WTC11 (cell line): ENCODE measurements around the gene NCKAP5.

ENCODE experiments used
- ATF3 ChIP-seq: sonication (generic); formaldehyde crosslinking; conservative IDR thresholded peaks from 2 replicates; pipeline ENCODE4 v1.8.1; 2022; ENCODE audit warnings: mild to moderate bottlenecking, missing genetic modification reagents
- ATF6 ChIP-seq: sonication (generic); formaldehyde crosslinking; IDR thresholded peaks from 2 replicates; pipeline ENCODE4 v1.8.1; 2023; ENCODE audit warnings: mild to moderate bottlenecking, missing genetic modification reagents
- ETV6 ChIP-seq: sonication (generic); formaldehyde crosslinking; IDR thresholded peaks from 2 replicates; pipeline ENCODE4 v1.8.1; 2022; ENCODE audit warnings: mild to moderate bottlenecking, missing genetic modification reagents
- FOXP1 ChIP-seq: sonication (generic); formaldehyde crosslinking; IDR thresholded peaks from 2 replicates; pipeline ENCODE4 v1.8.0; 2022; ENCODE audit warnings: missing genetic modification reagents, mild to moderate bottlenecking, moderate library complexity, borderline replicate concordance
- FOXP4 ChIP-seq: sonication (generic); formaldehyde crosslinking; IDR thresholded peaks from 2 replicates; pipeline ENCODE4 v1.8.0; 2022; ENCODE audit warnings: mild to moderate bottlenecking, missing genetic modification reagents
- HMGXB4 ChIP-seq: sonication (generic); formaldehyde crosslinking; IDR thresholded peaks from 2 replicates; pipeline ENCODE4 v1.8.1; 2023; ENCODE audit warnings: mild to moderate bottlenecking, moderate library complexity, missing genetic modification reagents
- TF ChIP-seq, protein P1 (sequence below): fragments of 200-600 bp; IDR thresholded peaks from 2 replicates; pipeline ENCODE4 v1.8.0; 2022; ENCODE audit warnings: antibody characterized with exemption

DNA sequence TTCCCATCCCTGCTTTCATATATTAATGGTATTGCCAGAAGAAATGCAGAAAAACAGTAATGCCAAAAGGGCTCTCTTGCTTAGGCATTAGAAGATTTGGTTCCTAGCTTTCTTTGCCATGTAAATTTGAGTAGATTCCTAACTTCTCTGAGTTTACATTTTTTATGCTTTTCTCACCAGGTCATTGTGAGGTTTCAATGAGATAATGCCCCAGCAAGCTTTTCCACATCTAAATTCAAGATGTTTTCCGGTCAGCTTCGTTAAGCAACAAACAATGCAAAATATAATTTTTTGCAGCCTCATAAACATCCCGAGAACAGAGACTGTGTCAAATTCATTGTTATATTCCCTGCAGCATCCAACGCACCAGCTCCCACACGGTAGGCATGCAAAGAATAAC is 44.9 kb downstream of the NCKAP5 start:
- TF ChIP-seq ETV6 (CRISPR knock-in tag) (no peak), ATF3 (CRISPR knock-in tag) (no peak), FOXP4 (CRISPR knock-in tag) (no peak), HMGXB4 (CRISPR knock-in tag) (no peak), FOXP1 (CRISPR knock-in tag) (no peak), ATF6 (CRISPR knock-in tag) (no peak)
- TF ChIP-seq, protein P1, sequence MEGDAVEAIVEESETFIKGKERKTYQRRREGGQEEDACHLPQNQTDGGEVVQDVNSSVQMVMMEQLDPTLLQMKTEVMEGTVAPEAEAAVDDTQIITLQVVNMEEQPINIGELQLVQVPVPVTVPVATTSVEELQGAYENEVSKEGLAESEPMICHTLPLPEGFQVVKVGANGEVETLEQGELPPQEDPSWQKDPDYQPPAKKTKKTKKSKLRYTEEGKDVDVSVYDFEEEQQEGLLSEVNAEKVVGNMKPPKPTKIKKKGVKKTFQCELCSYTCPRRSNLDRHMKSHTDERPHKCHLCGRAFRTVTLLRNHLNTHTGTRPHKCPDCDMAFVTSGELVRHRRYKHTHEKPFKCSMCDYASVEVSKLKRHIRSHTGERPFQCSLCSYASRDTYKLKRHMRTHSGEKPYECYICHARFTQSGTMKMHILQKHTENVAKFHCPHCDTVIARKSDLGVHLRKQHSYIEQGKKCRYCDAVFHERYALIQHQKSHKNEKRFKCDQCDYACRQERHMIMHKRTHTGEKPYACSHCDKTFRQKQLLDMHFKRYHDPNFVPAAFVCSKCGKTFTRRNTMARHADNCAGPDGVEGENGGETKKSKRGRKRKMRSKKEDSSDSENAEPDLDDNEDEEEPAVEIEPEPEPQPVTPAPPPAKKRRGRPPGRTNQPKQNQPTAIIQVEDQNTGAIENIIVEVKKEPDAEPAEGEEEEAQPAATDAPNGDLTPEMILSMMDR = no peak
